Gastrocnemius medialis (tissue), 4 donors: ENCODE measurements around the gene TPRG1L. TPM values are rescaled to one million over a fixed set of nuclear protein-coding genes. Genes with fewer than 3 reads are reported as not detected.

ENCODE experiments used
- ATAC-seq, 2 donors: fragments of 150-250 bp; one replicate each; pipeline ENCODE4 v1.9.1; 2016
- DNase-seq, 2 donors: peaks; one replicate each; pipeline ENCODE4 v3.0.0-alpha.2; 2019
- H3K27ac ChIP-seq, 4 donors: fragments of 200-600 bp; sonication (generic); 1 replicate in 1 of 4; 2 replicates in 3 of 4; pipeline ENCODE4 v1.5.1; 2016 to 2018; ENCODE audit warnings: mild to moderate bottlenecking in 2 of 4, moderate library complexity in 1 of 4
- H3K27me3 ChIP-seq, 3 donors: fragments of 200-600 bp; sonication (generic) in 2 of 3; 1 replicate in 1 of 3; 2 replicates in 2 of 3; pipeline versions ENCODE4 v1.5.1 to v1.6.0; 2016 to 2019; ENCODE audit warnings: mild to moderate bottlenecking in 1 of 3, moderate library complexity in 1 of 3
- H3K36me3 ChIP-seq, 2 donors: fragments of 200-600 bp; sonication (generic) in 1 of 2; one replicate each; pipeline ENCODE4 v1.5.1; 2017 to 2018
- H3K4me1 ChIP-seq, 2 donors: fragments of 200-600 bp; sonication (generic) in 1 of 2; one replicate each; pipeline ENCODE4 v1.5.1; 2016 to 2017; ENCODE audit warnings: mild to moderate bottlenecking in 2 of 2
- H3K4me3 ChIP-seq, 4 donors: fragments of 200-600 bp; sonication (generic) in 3 of 4; 1 replicate in 1 of 4; 2 replicates in 3 of 4; pipeline ENCODE4 v1.5.1; 2016 to 2019; ENCODE audit warnings: mild to moderate bottlenecking in 2 of 4
- H3K9me3 ChIP-seq, 3 donors: fragments of 200-600 bp; sonication (generic) in 2 of 3; 1 replicate in 1 of 3; 2 replicates in 2 of 3; pipeline ENCODE4 v1.5.1; 2016 to 2019
- CTCF ChIP-seq, 5 experiments: fragments of 450-650 bp in 3 of 5; fragments of 200-600 bp in 2 of 5; sonication (generic) in 2 of 5; IDR thresholded peaks in 4 of 5; conservative IDR thresholded peaks in 1 of 5; 1 replicate in 4 of 5; 2 replicates in 1 of 5; pipeline ENCODE4 v1.5.1; 2016 to 2019; ENCODE audit warnings: antibody characterized with exemption in 5 of 5, mild to moderate bottlenecking in 3 of 5, moderate library complexity in 3 of 5
- POLR2A ChIP-seq, 2 donors: fragments of 450-650 bp; IDR thresholded peaks; one replicate each; pipeline ENCODE4 v1.6.1; 2017; ENCODE audit warnings: antibody characterized with exemption in 2 of 2, mild to moderate bottlenecking in 2 of 2, moderate library complexity in 2 of 2
- in situ Hi-C, 4 donors: fragments of 200-750 bp; cut with MboI; loops; one replicate each; pipeline versions ENCODE4 v1.15.0 to v1.8.0; 2017; ENCODE audit warnings: low sequenced_read_pairs in 4 of 4
- intact Hi-C: fragments of 100-400 bp; cut with DNase I; formaldehyde crosslinking; loops from one replicate; pipeline ENCODE4 v1.15.1; 2023; ENCODE audit warnings: low total_unique reads
- total RNA-seq, 4 donors: library from RNA; depleted of rRNA; stranded (reverse); fragments of >200 nt; gene quantifications; one replicate each; pipeline versions ENCODE4 v1.1.0 to v1.2.3, GENCODE V29; 2016

Gene TPRG1L
- total RNA-seq, 4 donors from 2014 or later, result 25.3 to 38.7 (median 30.0) TPM

GRCh38 chr1:3646596-3646995 lies 21.8 kb downstream of the TPRG1L start:
- in situ Hi-C loops, result no loop called here
- intact Hi-C loops, result no loop called here
- ATAC-seq, result no peak

GRCh38 chr1:3649342-3650247 lies 24.8 kb downstream of the TPRG1L start, which contains the start of gene WRAP73:
Gene WRAP73, minus strand, starts transcription at chr1:3650103. Its CDS starts 104 bp downstream, at chr1:3649999.
- H3K27me3 ChIP-seq, result peaks cover 38 to 41% (median 39%) of the 10 kb centered on the region in 3 donors
- ATAC-seq (peak; percentile 93 to 98), DNase-seq (peak; percentile 77 to 83)
- peak within 1 kb of the TSS; percentile 78 to 93 (median 90) for H3K4me3 ChIP-seq
- TF ChIP-seq POLR2A (IDR thresholded peaks at IDR 0.05) (peak; percentile 69 to 76), CTCF (IDR thresholded peaks at IDR 0.05 in 4 of 5, conservative IDR thresholded peaks at IDR 0.05 in 1 of 5) (no peak)
- peaks cover 0 to 21% of the 10 kb centered on the region in 2 donors for H3K36me3 ChIP-seq
- no peaks in the 10 kb centered on the region for H3K9me3 ChIP-seq
- in situ Hi-C loops, result no loop called here
- H3K4me1 ChIP-seq, result peaks cover 11 to 21% of the 10 kb centered on the region in 2 donors
- intact Hi-C loops, result loop anchor here (1.0 kb wide), 1 partner anchor 25 kb away; no protein-coding TSS in a partner anchor
- peak within 1 kb of the TSS; percentile 37 to 78 (median 60) for H3K27ac ChIP-seq

More at GRCh38 chr1:3646596-3646995, 21.8 kb downstream of the TPRG1L start:
- H3K4me3 ChIP-seq, result no peak overlapping the region
- H3K36me3 ChIP-seq, result peaks cover 0 to 24% of the 10 kb centered on the region in 2 donors
- no peak for DNase-seq
- no peak for TF ChIP-seq CTCF (IDR thresholded peaks at IDR 0.05 in 4 of 5, conservative IDR thresholded peaks at IDR 0.05 in 1 of 5)
- TF ChIP-seq POLR2A (IDR thresholded peaks at IDR 0.05), result no peak
- no peak overlapping the region for H3K27ac ChIP-seq
- H3K9me3 ChIP-seq, result no peaks in the 10 kb centered on the region
- peaks cover 13 to 15% (median 14%) of the 10 kb centered on the region in 3 donors for H3K27me3 ChIP-seq
- H3K4me1 ChIP-seq, result peaks cover 11 to 21% of the 10 kb centered on the region in 2 donors

- Histone ChIP-seq H3K4me1 (peaks cover 11 to 21% of the 10 kb centered on the region in 2 donors), H3K27ac (no peak overlapping the region), H3K27me3 (peaks cover 45 to 48% (median 47%) of the 10 kb centered on the region in 3 donors), H3K4me3 (peak overlapping the region; percentile 78 to 93 (median 90)), H3K36me3 (peaks cover 0 to 19% of the 10 kb centered on the region in 2 donors), H3K9me3 (no peaks in the 10 kb centered on the region)
- in situ Hi-C loops, result no loop called here
- ATAC-seq (no peak), DNase-seq (no peak)
- TF ChIP-seq CTCF (IDR thresholded peaks at IDR 0.05 in 4 of 5, conservative IDR thresholded peaks at IDR 0.05 in 1 of 5), result no peak
- no peak for TF ChIP-seq POLR2A (IDR thresholded peaks at IDR 0.05)
- intact Hi-C loops, result loop anchor here (1.0 kb wide), 1 partner anchor 26 kb away; no protein-coding TSS in a partner anchor
These were observed 25.6 kb downstream of the TPRG1L start for GRCh38 chr1:3650248-3651025.

GRCh38 chr1:3651026-3651929 lies 26.5 kb downstream of the TPRG1L start:
- Histone ChIP-seq H3K4me1 (peaks cover 11 to 21% of the 10 kb centered on the region in 2 donors), H3K4me3 (peak overlapping the region in 3 of 4 donors; percentile 16 to 93 (median 78)), H3K9me3 (no peaks in the 10 kb centered on the region), H3K36me3 (peaks cover 0 to 12% of the 10 kb centered on the region in 2 donors), H3K27me3 (peaks cover 45 to 52% (median 48%) of the 10 kb centered on the region in 3 donors), H3K27ac (no peak overlapping the region)
- intact Hi-C loops, result no loop called here
- no peak for DNase-seq
- in situ Hi-C loops, result no loop called here
- no peak for ATAC-seq
- TF ChIP-seq POLR2A (IDR thresholded peaks at IDR 0.05) (no peak), CTCF (IDR thresholded peaks at IDR 0.05 in 4 of 5, conservative IDR thresholded peaks at IDR 0.05 in 1 of 5) (no peak)
